Naive B cell (primary cell): ENCODE measurements around the gene NRCAM. TPM values are rescaled to one million over a fixed set of nuclear protein-coding genes. Genes with fewer than 3 reads are reported as not detected.

ENCODE experiments used
- ATAC-seq, 2 donors: fragments of 150-1000 bp; cut with Tn5 transposase; 2 replicates each; pipeline ENCODE4 v1.10.0; 2021; ENCODE audit warnings: low read depth in 2 of 2, mild to moderate bottlenecking in 2 of 2, moderate library complexity in 2 of 2
- DNase-seq: peaks from one replicate; pipeline ENCODE4 v3.0.0; 2022
- H3K27ac Mint-ChIP-seq, 6 donors: one replicate each; pipeline ENCODE4 v1.8.0; 2020 to 2022; ENCODE audit warnings: mild to moderate bottlenecking in 6 of 6, mixed read lengths in 6 of 6, moderate library complexity in 5 of 6, inconsistent platforms in 2 of 6
- H3K27me3 Mint-ChIP-seq, 3 donors: one replicate each; pipeline ENCODE4 v1.8.0; 2021 to 2022; ENCODE audit warnings: mixed read lengths in 3 of 3, mild to moderate bottlenecking in 1 of 3
- H3K36me3 Mint-ChIP-seq, 2 donors: one replicate each; pipeline ENCODE4 v1.8.0; 2020 to 2022; ENCODE audit warnings: mixed read lengths in 2 of 2, inconsistent platforms in 1 of 2, mild to moderate bottlenecking in 1 of 2
- H3K4me1 Mint-ChIP-seq, 3 donors: one replicate each; pipeline ENCODE4 v1.8.0; 2020 to 2022; ENCODE audit warnings: mixed read lengths in 3 of 3, inconsistent platforms in 1 of 3, mild to moderate bottlenecking in 1 of 3, moderate library complexity in 1 of 3
- H3K4me3 Mint-ChIP-seq, 8 donors: one replicate each; pipeline ENCODE4 v1.8.0; 2020 to 2022; ENCODE audit warnings: mild to moderate bottlenecking in 8 of 8, mixed read lengths in 8 of 8, moderate library complexity in 8 of 8, inconsistent platforms in 2 of 8
- H3K9me3 Mint-ChIP-seq, 7 donors: one replicate each; pipeline ENCODE4 v1.8.0; 2020 to 2022; ENCODE audit warnings: mixed read lengths in 7 of 7, mild to moderate bottlenecking in 5 of 7, inconsistent platforms in 2 of 7, moderate library complexity in 1 of 7
- polyA plus RNA-seq, 6 donors: library from polyadenylated mRNA; unstranded; fragments of 300-500 nt; fragmentation: Illumina TruSeq; gene quantifications; one replicate each; pipeline ENCODE4 v1.2.3, GENCODE V29; 2021; ENCODE audit warnings: low read depth in 6 of 6

Gene NRCAM
- polyA plus RNA-seq, 6 donors from 2014 or later: 0.29 to 1.2 (median 0.47) TPM; not detected in 1

DNA sequence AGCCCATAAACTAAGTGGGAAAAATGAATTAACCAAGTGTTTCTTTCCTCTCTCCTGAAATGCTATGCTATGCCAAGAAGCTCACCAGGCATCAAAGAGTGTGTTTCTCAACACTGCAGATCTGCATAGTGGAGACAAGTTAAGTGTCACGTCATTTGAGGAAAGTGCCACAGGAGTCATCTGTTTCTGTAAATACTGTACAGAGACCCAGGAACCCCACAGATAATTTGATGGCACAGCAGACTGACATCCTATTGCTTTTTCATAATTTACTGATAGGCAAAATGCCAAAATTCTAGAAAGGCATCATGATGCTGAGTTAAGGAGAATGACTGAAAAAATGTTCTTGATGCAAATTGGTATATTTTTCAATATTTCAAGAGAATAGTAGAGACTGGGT, 124.3 kb downstream of the NRCAM start:
- DNase-seq (no peak), ATAC-seq (no peak)
- no peak overlapping the region for H3K4me3 Mint-ChIP-seq
- H3K27me3 Mint-ChIP-seq: peaks cover 0 to 8% (median 5%) of the 10 kb centered on the region in 3 donors
- no peaks in the 10 kb centered on the region for H3K36me3 Mint-ChIP-seq
- peaks cover 0 to 17% (median 8%) of the 10 kb centered on the region in 3 donors for H3K4me1 Mint-ChIP-seq
- no peaks in the 10 kb centered on the region for H3K9me3 Mint-ChIP-seq
- no peak overlapping the region for H3K27ac Mint-ChIP-seq

DNA sequence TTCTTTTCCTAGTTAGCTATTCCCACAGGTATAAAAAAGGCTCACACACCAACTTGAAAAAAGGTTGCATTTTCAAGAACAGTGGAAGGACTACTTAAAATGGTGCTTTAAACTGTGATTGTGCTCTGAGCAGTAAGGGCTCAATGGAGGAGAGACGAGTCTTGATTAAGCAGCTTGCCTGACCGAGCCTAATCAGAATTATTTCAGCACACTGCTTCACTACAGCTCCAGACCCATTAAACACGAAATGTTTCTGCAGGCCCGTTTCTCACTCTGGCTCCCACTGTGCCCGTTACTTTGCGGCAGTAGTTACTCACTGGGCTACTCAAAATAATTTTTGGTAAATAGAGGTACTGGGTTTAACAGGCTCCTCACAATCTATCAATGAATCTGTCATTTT, 126.0 kb downstream of the NRCAM start:
- H3K9me3 Mint-ChIP-seq: no peaks in the 10 kb centered on the region
- no peak overlapping the region for H3K4me3 Mint-ChIP-seq
- DNase-seq: no peak
- H3K27me3 Mint-ChIP-seq: peaks cover 0 to 8% (median 5%) of the 10 kb centered on the region in 3 donors
- no peak for ATAC-seq
- peaks cover 0 to 24% (median 8%) of the 10 kb centered on the region in 3 donors for H3K4me1 Mint-ChIP-seq
- no peak overlapping the region for H3K27ac Mint-ChIP-seq
- no peaks in the 10 kb centered on the region for H3K36me3 Mint-ChIP-seq

DNA sequence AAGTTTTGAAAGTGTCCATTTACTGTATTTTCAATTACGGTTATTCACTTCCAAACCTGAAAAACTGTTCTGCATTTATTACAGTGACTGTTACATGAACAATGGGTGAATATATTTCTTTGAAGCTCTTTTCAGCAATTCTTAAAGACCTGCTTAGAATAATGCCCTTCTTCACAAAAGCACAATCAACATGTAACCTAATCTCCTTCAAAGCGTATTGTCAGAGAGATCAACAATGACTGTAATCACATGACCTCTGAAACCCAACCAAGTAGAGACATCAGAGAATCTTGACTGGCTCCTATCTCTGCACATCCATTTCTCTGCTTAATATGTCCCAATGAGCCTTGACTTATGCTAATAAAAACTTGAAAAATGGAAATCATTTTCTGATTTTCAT, 126.7 kb downstream of the NRCAM start:
- H3K4me3 Mint-ChIP-seq: no peak overlapping the region
- H3K27ac Mint-ChIP-seq: peak overlapping the region in 1 of 6 donors; percentile 44
- H3K36me3 Mint-ChIP-seq: no peaks in the 10 kb centered on the region
- DNase-seq: no peak
- no peak for ATAC-seq
- H3K27me3 Mint-ChIP-seq: peaks cover 0 to 6% (median 4%) of the 10 kb centered on the region in 3 donors
- H3K4me1 Mint-ChIP-seq: peaks cover 0 to 24% (median 8%) of the 10 kb centered on the region in 3 donors
- no peaks in the 10 kb centered on the region for H3K9me3 Mint-ChIP-seq

DNA sequence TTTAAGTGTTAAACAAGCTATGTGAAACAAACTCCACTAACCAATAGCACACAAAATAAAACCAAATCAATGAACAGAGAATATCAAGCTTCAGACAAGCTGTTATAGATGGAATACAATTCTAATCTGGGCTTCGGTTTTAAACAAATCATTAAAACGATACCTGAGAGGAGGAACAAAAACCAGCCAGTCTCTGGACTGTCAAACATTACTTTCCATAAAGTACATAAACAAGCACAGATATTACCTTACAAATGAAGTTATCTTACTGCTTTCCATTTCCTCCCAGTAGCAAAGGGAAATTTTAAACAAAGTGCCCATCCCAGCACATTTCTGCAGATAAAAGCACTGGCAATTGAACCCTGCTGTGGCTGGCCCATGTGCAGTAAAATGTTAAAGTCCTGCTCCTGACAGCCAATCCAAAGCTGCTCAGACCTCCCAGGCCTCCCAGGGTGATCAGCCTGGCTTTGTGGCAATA, 128.0 kb downstream of the NRCAM start:
- H3K4me3 Mint-ChIP-seq: peak overlapping the region in 4 of 8 donors; percentile 6 to 67 (median 50)
- H3K36me3 Mint-ChIP-seq: no peaks in the 10 kb centered on the region

DNA sequence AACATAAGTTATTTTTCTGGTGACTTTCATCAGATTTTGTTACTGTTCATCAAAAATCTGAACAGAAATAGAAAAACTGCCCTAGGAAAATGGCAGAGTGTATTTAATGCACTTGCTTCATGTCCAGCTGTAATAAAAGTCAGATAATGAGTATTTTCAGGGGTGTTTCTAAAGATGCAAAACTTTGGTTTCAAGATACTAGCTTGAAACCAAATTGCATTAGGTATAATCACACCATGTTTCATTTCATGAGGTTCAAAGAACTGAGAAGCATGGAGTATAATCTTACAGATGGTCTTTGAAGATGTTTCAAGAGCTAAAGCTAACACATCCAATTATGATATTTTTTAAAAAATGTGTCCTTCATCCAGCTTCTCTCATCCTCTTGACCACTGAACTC, 128.9 kb downstream of the NRCAM start:
- no peak for ATAC-seq
- peak overlapping the region in 1 of 8 donors; percentile 36 for H3K4me3 Mint-ChIP-seq

More for the DNA sequence above, 128.0 kb downstream of the NRCAM start:
- peaks cover 0 to 24% (median 8%) of the 10 kb centered on the region in 3 donors for H3K4me1 Mint-ChIP-seq
- H3K27me3 Mint-ChIP-seq: no peaks in the 10 kb centered on the region
- H3K27ac Mint-ChIP-seq: peak overlapping the region in 3 of 6 donors; percentile 1 to 69 (median 9)
- H3K9me3 Mint-ChIP-seq: no peaks in the 10 kb centered on the region
- ATAC-seq (no peak), DNase-seq (no peak)

DNA sequence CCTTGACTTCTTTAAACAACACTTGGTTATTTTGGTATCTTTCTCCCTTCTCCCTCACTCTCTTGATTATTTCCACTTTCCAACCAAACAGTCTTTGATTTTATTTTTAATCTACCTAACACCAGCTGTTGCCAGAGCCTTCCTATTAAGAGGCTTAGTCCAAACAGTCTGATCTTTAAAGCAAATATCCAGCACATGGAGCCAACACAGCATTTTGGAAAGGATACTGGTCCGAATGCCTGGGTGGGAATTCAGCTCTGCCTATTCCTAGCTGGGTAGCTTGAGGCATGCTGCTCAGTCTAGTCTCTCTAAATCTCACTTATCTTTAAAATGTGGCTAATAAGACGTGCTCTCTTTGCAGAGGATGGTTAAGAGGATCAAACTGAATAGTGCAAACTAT, 129.3 kb downstream of the NRCAM start:
- Mint-ChIP-seq H3K4me1 (peaks cover 0 to 24% (median 8%) of the 10 kb centered on the region in 3 donors), H3K9me3 (no peaks in the 10 kb centered on the region), H3K4me3 (peak overlapping the region in 2 of 8 donors; percentile 14 to 22), H3K36me3 (no peaks in the 10 kb centered on the region), H3K27ac (peak overlapping the region in 1 of 6 donors; percentile 14), H3K27me3 (no peaks in the 10 kb centered on the region)
- DNase-seq: no peak
- no peak for ATAC-seq

More for the DNA sequence above, 128.9 kb downstream of the NRCAM start:
- Mint-ChIP-seq H3K27ac (peak overlapping the region in 3 of 6 donors; percentile 9 to 84 (median 14)), H3K4me1 (peaks cover 0 to 24% (median 8%) of the 10 kb centered on the region in 3 donors), H3K27me3 (no peaks in the 10 kb centered on the region), H3K36me3 (no peaks in the 10 kb centered on the region), H3K9me3 (no peaks in the 10 kb centered on the region)
- DNase-seq: no peak

DNA sequence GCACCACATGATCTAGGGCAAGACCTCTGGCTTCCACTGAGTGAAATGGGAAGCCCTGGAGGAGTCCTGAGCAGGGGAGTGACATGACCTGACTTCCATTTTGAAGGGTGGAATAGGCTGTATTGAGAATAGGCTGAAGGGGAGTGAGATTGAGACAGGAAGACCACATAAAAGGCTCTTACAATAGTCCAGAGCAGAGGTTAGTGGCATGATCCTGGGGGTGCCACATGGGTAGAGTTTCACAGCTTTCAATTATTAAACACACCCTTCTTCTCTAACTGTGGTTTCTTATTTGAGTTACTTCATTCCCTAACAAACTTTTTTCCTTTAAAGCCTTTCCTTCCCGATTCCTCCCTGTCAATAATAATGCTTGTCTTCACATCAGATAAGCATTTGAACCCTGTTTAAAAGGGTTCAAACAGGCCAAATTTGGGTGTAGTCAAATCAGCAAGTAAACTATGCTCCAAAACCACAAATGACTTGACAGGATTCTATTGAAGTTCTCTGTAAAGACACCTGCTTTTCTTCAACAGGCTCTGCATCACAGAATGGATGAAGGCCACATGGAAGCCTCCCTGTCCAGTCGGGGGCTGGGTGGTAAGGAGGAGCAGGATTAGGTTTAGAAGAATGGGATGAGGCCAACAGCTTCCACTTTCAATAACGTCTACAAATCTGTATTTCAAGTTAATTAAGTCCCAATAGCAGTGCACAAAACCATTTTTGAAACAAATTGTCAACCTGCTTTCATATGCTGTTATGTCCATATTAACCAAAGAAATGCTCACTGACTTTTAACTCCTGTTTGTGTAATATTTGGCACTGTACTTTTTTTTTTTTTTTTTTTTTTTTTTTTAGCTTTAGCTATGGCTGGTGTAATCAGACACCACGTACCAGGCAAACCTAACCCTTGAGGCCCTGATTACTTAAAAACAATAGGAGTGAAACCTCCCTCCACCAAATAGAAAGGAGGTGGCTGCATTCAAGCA, 131.9 kb downstream of the NRCAM start:
- H3K4me1 Mint-ChIP-seq: peaks cover 0 to 24% (median 8%) of the 10 kb centered on the region in 3 donors
- no peak overlapping the region for H3K27ac Mint-ChIP-seq
- no peaks in the 10 kb centered on the region for H3K9me3 Mint-ChIP-seq
- H3K27me3 Mint-ChIP-seq: peaks cover 0 to 4% (median 0%) of the 10 kb centered on the region in 3 donors
- no peak overlapping the region for H3K4me3 Mint-ChIP-seq
- no peaks in the 10 kb centered on the region for H3K36me3 Mint-ChIP-seq
- ATAC-seq: no peak
- DNase-seq: no peak

DNA sequence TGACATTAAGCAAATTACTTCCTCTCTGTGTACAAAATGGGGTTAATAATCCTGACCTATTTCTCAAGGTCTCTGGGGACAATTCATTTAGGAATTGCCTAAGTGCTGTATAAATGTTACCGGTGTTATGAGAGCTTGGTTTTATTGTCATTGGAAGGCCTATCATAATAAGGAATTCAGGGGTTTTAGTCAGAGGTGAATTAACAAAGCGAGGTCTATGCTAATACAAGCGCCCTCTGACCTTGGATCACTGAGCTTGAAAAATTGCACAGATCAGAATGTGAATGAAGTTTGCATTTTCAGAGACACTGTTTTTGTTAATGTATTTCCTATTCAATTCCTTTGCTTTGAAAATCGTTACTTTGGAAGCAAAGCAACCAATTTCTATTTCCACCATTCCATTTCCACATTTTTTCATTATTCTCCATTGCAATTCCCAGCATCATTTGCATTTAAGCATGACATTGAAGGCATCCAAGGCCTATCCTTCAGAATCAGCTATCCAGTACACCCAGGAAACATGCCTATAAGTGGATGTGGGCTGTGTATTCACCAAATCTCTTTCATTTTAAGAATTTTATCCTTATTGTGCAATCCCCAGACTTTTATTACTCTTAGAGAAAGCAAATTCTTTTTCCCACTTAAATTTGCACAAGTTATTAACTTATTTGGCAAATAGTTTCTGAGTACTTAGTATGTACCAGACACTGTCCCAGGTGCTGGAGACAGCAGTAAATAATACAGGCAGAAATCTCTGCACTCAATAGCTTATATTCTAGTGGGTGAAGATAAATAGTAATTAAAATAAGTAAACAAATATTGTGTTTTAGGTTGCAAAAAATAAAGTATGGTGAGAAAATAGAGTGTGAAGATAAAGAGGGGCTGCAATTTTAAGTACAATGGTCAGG, 133.1 kb downstream of the NRCAM start:
- no peaks in the 10 kb centered on the region for H3K36me3 Mint-ChIP-seq
- no peak overlapping the region for H3K4me3 Mint-ChIP-seq
- no peaks in the 10 kb centered on the region for H3K9me3 Mint-ChIP-seq
- ATAC-seq: no peak
- peaks cover 0 to 6% (median 5%) of the 10 kb centered on the region in 3 donors for H3K27me3 Mint-ChIP-seq
- H3K27ac Mint-ChIP-seq: peak overlapping the region in 1 of 6 donors; percentile 21
- no peak for DNase-seq
- H3K4me1 Mint-ChIP-seq: peaks cover 0 to 20% (median 6%) of the 10 kb centered on the region in 3 donors

DNA sequence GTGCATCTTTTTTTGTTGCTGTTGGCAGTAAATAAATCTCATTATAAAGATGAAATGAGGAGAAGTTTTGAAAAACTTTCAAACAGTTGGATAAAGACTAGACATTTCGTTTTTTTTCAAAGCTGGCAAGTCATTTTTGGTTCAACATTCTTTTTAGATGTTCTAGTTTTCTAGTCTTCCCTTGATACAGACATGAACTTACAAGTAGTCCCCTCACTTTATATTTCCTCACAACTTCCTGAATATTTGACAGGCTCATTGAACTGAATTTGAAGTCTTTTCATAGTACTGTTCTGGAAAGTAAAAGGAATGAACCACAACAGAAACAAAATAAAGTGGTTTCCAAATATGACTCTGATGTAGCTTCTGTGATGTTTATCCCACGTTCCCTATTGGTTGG, 134.2 kb downstream of the NRCAM start:
- Mint-ChIP-seq H3K4me1 (peaks cover 0 to 8% (median 0%) of the 10 kb centered on the region in 3 donors), H3K4me3 (no peak overlapping the region), H3K9me3 (no peaks in the 10 kb centered on the region), H3K27ac (no peak overlapping the region), H3K27me3 (peaks cover 0 to 18% (median 13%) of the 10 kb centered on the region in 3 donors), H3K36me3 (no peaks in the 10 kb centered on the region)
- ATAC-seq (no peak), DNase-seq (no peak)

DNA sequence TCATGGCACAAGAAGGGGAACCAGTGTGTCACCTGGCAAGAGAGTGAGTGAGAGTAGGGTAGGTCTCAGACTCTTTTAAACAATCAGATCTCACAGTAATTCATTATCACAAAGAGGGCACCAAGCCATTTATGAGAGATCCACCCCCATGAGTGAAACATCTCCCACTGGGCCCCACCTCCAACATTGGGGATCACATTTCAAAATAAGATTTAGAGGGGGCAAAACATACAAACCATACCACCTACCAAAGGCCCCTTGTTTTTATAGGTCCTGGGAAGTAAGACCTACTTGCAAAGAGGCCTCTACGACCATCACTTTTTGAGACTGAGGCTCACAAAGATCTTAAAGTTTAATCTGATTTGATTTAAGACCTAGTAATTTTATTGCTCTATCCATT, 134.9 kb downstream of the NRCAM start:
- no peak overlapping the region for H3K4me3 Mint-ChIP-seq
- DNase-seq (no peak), ATAC-seq (no peak)
- H3K27ac Mint-ChIP-seq: peak overlapping the region in 1 of 6 donors; percentile 54
- no peaks in the 10 kb centered on the region for H3K36me3 Mint-ChIP-seq
- peaks cover 0 to 18% (median 13%) of the 10 kb centered on the region in 3 donors for H3K27me3 Mint-ChIP-seq
- H3K9me3 Mint-ChIP-seq: no peaks in the 10 kb centered on the region
- H3K4me1 Mint-ChIP-seq: peaks cover 0 to 3% (median 0%) of the 10 kb centered on the region in 3 donors

DNA sequence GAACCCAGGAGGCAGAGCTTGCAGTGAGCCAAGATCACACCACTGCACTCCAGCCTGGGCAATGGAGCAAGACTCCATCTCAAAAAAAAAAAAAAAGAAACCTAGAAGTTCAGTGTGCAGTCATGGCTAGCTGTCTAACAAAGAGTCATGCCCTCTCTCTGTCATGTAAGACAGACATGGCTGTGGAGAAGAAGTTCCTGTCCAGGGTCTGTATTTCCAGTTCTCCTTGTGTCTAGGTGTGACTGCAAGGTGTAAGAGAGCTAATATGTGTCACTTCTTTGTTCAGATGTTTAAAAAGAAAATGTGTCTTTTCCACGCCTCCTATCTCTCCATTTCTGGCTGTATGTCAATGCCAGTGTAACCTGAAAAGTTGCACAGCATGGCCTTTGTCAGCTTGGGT, 139.5 kb downstream of the NRCAM start:
- Mint-ChIP-seq H3K36me3 (no peaks in the 10 kb centered on the region), H3K9me3 (peaks cover 0 to 2% (median 0%) of the 10 kb centered on the region in 7 donors), H3K4me3 (no peak overlapping the region), H3K27me3 (peaks cover 0 to 18% (median 13%) of the 10 kb centered on the region in 3 donors), H3K4me1 (peaks cover 0 to 4% (median 0%) of the 10 kb centered on the region in 3 donors), H3K27ac (no peak overlapping the region)
- no peak for DNase-seq
- ATAC-seq: no peak

DNA sequence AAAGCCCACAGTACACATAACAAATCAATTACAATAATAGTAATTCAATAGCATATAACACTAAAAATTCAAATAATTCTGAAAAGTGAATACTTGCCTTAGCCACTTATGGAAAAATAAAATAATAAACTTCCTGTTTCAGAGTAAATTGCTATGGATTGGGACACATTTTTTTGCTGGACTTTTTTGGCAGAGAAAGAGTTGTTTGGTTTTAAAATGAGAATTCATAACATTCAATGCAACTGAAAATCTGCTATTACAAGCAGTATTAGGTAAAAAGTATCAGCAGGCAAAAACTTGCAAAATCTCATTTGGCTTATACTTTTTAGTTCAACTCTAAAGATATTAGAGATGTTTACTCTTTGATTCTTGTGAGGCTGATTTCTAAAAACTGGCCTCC, 141.7 kb downstream of the NRCAM start:
- no peak overlapping the region for H3K4me3 Mint-ChIP-seq
- ATAC-seq (no peak), DNase-seq (no peak)
- peaks cover 0 to 18% (median 11%) of the 10 kb centered on the region in 3 donors for H3K27me3 Mint-ChIP-seq
- no peak overlapping the region for H3K27ac Mint-ChIP-seq
- H3K4me1 Mint-ChIP-seq: peaks cover 0 to 13% (median 0%) of the 10 kb centered on the region in 3 donors
- peaks cover 0 to 2% (median 0%) of the 10 kb centered on the region in 7 donors for H3K9me3 Mint-ChIP-seq
- no peaks in the 10 kb centered on the region for H3K36me3 Mint-ChIP-seq

DNA sequence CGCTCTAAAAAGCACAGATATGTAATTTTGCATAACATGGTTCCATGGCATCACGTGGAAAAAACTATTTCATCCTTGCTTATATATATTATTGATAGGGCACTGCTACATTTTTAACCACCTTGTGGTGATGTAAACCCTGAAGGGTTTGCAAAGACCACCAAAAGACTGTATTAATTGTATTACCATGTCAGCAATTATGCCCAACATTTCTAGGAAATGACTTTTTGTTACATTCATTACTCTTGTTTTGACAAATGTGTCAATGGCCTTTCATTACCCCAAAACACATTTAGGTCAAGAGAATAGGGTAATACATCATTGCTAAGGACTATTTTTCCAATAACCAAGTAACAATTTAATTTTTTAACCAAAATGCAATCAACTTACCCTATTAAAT, 142.2 kb downstream of the NRCAM start:
- Mint-ChIP-seq H3K27ac (no peak overlapping the region), H3K4me1 (peaks cover 0 to 13% (median 0%) of the 10 kb centered on the region in 3 donors), H3K9me3 (peaks cover 0 to 2% (median 0%) of the 10 kb centered on the region in 7 donors), H3K4me3 (no peak overlapping the region), H3K36me3 (no peaks in the 10 kb centered on the region), H3K27me3 (peaks cover under 1 to 18% (median 8%) of the 10 kb centered on the region in 3 donors)
- no peak for DNase-seq
- ATAC-seq: no peak
